ENCODE data around the gene MAGI2. TPM values are rescaled to one million over a fixed set of nuclear protein-coding genes. Genes with fewer than 3 reads are reported as not detected.

Gene MAGI2
- total RNA-seq, 2 donors from 2014 or later, result 18.3 to 31.8 TPM

GRCh38 chr7:79308192-79308591 lies 145.3 kb downstream of the MAGI2 start:
- Histone ChIP-seq H3K9me3 (no peaks in the 10 kb centered on the region), H3K27me3 (replicated peaks; ENCODE audit: insufficient read depth) (no peaks in the 10 kb centered on the region), H3K4me1 (ENCODE audit: control insufficient read depth in 1 of 2, low read depth in 2 of 2) (no peaks in the 10 kb centered on the region), H3K4me3 (no peak overlapping the region), H3K36me3 (no peaks in the 10 kb centered on the region), H3K27ac (no peak overlapping the region)
- no peak for ATAC-seq (ENCODE audit: insufficient number of reproducible peaks, low FRiP score, low read depth)
- DNase-seq (ENCODE audit: low spot score), result no peak
- no peak for TF ChIP-seq CTCF (IDR thresholded peaks at IDR 0.05)

- Histone ChIP-seq H3K4me1 (ENCODE audit: control insufficient read depth in 1 of 2, low read depth in 2 of 2) (no peaks in the 10 kb centered on the region), H3K9me3 (no peaks in the 10 kb centered on the region), H3K36me3 (no peaks in the 10 kb centered on the region), H3K4me3 (no peak overlapping the region), H3K27me3 (replicated peaks; ENCODE audit: insufficient read depth) (no peaks in the 10 kb centered on the region), H3K27ac (no peak overlapping the region)
- TF ChIP-seq CTCF (IDR thresholded peaks at IDR 0.05), result no peak
- no peak for ATAC-seq (ENCODE audit: insufficient number of reproducible peaks, low FRiP score, low read depth)
- DNase-seq (ENCODE audit: low spot score), result no peak
These were observed 146.1 kb downstream of the MAGI2 start for GRCh38 chr7:79307376-79307775.

GRCh38 chr7:79304711-79305110 lies 148.8 kb downstream of the MAGI2 start:
- Histone ChIP-seq H3K4me3 (no peak overlapping the region), H3K9me3 (no peaks in the 10 kb centered on the region), H3K27ac (no peak overlapping the region), H3K4me1 (ENCODE audit: control insufficient read depth in 1 of 2, low read depth in 2 of 2) (no peaks in the 10 kb centered on the region), H3K27me3 (replicated peaks; ENCODE audit: insufficient read depth) (no peaks in the 10 kb centered on the region), H3K36me3 (no peaks in the 10 kb centered on the region)
- no peak for TF ChIP-seq CTCF (IDR thresholded peaks at IDR 0.05)
- DNase-seq (ENCODE audit: low spot score), result no peak
- ATAC-seq (ENCODE audit: insufficient number of reproducible peaks, low FRiP score, low read depth), result no peak

- Histone ChIP-seq H3K36me3 (no peaks in the 10 kb centered on the region), H3K4me3 (no peak overlapping the region), H3K9me3 (no peaks in the 10 kb centered on the region), H3K27ac (no peak overlapping the region), H3K27me3 (replicated peaks; ENCODE audit: insufficient read depth) (no peaks in the 10 kb centered on the region), H3K4me1 (ENCODE audit: control insufficient read depth in 1 of 2, low read depth in 2 of 2) (no peaks in the 10 kb centered on the region)
- no peak for TF ChIP-seq CTCF (IDR thresholded peaks at IDR 0.05)
- DNase-seq (ENCODE audit: low spot score), result no peak
- ATAC-seq (ENCODE audit: insufficient number of reproducible peaks, low FRiP score, low read depth), result no peak
These were observed 151.2 kb downstream of the MAGI2 start for GRCh38 chr7:79302293-79302692.

GRCh38 chr7:79301419-79301818 lies 152.0 kb downstream of the MAGI2 start:
- no peak for ATAC-seq (ENCODE audit: insufficient number of reproducible peaks, low FRiP score, low read depth)
- Histone ChIP-seq H3K9me3 (no peaks in the 10 kb centered on the region), H3K27ac (no peak overlapping the region), H3K4me1 (ENCODE audit: control insufficient read depth in 1 of 2, low read depth in 2 of 2) (no peaks in the 10 kb centered on the region), H3K36me3 (no peaks in the 10 kb centered on the region), H3K27me3 (replicated peaks; ENCODE audit: insufficient read depth) (no peaks in the 10 kb centered on the region), H3K4me3 (no peak overlapping the region)
- TF ChIP-seq CTCF (IDR thresholded peaks at IDR 0.05), result no peak
- no peak for DNase-seq (ENCODE audit: low spot score)
